ENCODE results near the gene KIAA1671. TPM values are rescaled to one million over a fixed set of nuclear protein-coding genes. Genes with fewer than 3 reads are reported as not detected.
A peak's percentile ranks its signal among the peaks of the same experiment; 100 is the strongest.

The KIAA1671 gene
- total and polyA plus RNA-seq, 2 of the 13 experiments (the other 11 are each of a cell fraction or from before 2014, with no cell fraction given): 13.5 to 13.6 TPM

DNA sequence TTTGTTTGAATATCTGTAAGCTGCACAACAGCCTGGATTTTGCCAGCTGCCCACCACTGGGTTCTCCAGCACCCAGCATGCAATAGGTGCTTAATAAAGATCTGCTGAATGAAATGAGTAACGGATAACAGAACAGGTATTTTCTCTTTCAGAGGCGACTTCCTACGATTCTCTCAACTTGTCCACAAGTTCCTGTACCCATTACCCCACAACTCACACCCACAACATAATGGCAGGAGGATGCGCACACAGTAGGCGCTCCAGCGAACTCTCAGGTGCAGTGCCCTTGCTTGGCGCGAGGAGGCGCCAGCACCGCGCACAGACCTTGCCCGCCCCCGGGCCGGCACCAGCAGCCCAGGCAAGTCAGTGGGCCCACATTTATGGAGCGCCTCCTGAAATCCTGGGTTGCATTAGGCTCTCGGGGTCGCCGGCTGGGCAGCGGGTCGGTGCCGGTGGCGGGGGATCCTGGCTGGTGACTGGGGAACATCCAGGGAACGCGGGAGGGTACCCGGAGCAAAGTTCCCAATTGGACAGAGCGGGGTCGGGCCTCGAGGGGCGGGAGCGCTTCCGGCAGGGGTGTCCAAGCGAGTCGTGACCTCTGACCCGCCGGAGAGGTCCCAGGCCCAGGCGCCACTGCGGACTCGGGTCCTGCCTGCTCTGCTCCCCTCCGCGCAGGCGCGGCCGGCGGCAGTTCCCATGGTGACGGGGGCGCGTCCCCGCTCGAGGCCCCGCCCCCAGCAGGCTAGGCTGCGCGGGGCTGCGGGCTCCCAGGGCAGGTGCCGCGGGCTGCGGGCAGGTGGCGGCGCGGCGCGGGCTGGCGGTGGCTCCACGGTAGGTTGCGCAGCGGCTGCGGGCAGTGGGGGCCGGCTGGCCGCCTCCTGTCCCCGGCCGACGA is at the start of gene KIAA1671 (continued):
- TF ChIP-seq, protein P1, sequence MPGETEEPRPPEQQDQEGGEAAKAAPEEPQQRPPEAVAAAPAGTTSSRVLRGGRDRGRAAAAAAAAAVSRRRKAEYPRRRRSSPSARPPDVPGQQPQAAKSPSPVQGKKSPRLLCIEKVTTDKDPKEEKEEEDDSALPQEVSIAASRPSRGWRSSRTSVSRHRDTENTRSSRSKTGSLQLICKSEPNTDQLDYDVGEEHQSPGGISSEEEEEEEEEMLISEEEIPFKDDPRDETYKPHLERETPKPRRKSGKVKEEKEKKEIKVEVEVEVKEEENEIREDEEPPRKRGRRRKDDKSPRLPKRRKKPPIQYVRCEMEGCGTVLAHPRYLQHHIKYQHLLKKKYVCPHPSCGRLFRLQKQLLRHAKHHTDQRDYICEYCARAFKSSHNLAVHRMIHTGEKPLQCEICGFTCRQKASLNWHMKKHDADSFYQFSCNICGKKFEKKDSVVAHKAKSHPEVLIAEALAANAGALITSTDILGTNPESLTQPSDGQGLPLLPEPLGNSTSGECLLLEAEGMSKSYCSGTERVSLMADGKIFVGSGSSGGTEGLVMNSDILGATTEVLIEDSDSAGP (CRISPR knock-in tag; IDR thresholded peaks at IDR 0.05; ENCODE audit: borderline replicate concordance): peak; percentile 81; the same call in 1 of the 2 replicates
- TF ChIP-seq, protein P2, sequence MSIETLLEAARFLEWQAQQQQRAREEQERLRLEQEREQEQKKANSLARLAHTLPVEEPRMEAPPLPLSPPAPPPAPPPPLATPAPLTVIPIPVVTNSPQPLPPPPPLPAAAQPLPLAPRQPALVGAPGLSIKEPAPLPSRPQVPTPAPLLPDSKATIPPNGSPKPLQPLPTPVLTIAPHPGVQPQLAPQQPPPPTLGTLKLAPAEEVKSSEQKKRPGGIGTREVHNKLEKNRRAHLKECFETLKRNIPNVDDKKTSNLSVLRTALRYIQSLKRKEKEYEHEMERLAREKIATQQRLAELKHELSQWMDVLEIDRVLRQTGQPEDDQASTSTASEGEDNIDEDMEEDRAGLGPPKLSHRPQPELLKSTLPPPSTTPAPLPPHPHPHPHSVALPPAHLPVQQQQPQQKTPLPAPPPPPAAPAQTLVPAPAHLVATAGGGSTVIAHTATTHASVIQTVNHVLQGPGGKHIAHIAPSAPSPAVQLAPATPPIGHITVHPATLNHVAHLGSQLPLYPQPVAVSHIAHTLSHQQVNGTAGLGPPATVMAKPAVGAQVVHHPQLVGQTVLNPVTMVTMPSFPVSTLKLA (IDR thresholded peaks at IDR 0.05): no peak
- TF ChIP-seq NCOR1 (IDR thresholded peaks at IDR 0.05; ENCODE audit: borderline replicate concordance, low read length) (no peak), FOSL2 (CRISPR knock-in tag; IDR thresholded peaks at IDR 0.05) (no peak), TCF7L2 (IDR thresholded peaks at IDR 0.05; ENCODE audit: low read depth, low read length) (no peak), NPAS2 (CRISPR knock-in tag; IDR thresholded peaks at IDR 0.05; ENCODE audit: borderline replicate concordance) (no peak), ZNF30 (CRISPR knock-in tag; IDR thresholded peaks at IDR 0.05) (no peak), ZBTB8A (CRISPR knock-in tag; IDR thresholded peaks at IDR 0.05; ENCODE audit: borderline replicate concordance, low read depth) (no peak), SIX1 (CRISPR knock-in tag; IDR thresholded peaks at IDR 0.05; ENCODE audit: borderline replicate concordance) (no peak), PCBP2 (optimal IDR thresholded peaks at IDR 0.05; ENCODE audit: low read depth, low read length, poor library complexity, severe bottlenecking) (no peak), ASH2L (IDR thresholded peaks at IDR 0.05; ENCODE audit: insufficient read length, low read depth, low read length) (no peak), PHF5A (CRISPR knock-in tag; IDR thresholded peaks at IDR 0.05; ENCODE audit: low read depth, unreplicated experiment) (no peak), ZNF747 (CRISPR knock-in tag; IDR thresholded peaks at IDR 0.05; ENCODE audit: borderline replicate concordance) (0 out of 2 replicates have a peak, but pooled peaks have one; percentile 7), KLF15 (CRISPR knock-in tag; IDR thresholded peaks at IDR 0.05; ENCODE audit: borderline replicate concordance) (no peak), MLLT10 (CRISPR knock-in tag; IDR thresholded peaks at IDR 0.05) (no peak), PHF20 (CRISPR knock-in tag; IDR thresholded peaks at IDR 0.05) (peak; percentile 73; the same call in 1 of the 2 replicates)
- TF ChIP-seq, protein P3, sequence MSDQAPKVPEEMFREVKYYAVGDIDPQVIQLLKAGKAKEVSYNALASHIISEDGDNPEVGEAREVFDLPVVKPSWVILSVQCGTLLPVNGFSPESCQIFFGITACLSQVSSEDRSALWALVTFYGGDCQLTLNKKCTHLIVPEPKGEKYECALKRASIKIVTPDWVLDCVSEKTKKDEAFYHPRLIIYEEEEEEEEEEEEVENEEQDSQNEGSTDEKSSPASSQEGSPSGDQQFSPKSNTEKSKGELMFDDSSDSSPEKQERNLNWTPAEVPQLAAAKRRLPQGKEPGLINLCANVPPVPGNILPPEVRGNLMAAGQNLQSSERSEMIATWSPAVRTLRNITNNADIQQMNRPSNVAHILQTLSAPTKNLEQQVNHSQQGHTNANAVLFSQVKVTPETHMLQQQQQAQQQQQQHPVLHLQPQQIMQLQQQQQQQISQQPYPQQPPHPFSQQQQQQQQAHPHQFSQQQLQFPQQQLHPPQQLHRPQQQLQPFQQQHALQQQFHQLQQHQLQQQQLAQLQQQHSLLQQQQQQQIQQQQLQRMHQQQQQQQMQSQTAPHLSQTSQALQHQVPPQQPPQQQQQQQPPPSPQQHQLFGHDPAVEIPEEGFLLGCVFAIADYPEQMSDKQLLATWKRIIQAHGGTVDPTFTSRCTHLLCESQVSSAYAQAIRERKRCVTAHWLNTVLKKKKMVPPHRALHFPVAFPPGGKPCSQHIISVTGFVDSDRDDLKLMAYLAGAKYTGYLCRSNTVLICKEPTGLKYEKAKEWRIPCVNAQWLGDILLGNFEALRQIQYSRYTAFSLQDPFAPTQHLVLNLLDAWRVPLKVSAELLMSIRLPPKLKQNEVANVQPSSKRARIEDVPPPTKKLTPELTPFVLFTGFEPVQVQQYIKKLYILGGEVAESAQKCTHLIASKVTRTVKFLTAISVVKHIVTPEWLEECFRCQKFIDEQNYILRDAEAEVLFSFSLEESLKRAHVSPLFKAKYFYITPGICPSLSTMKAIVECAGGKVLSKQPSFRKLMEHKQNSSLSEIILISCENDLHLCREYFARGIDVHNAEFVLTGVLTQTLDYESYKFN (CRISPR knock-in tag; conservative IDR thresholded peaks at IDR 0.05): peak; percentile 64
- TF ChIP-seq, protein P4, sequence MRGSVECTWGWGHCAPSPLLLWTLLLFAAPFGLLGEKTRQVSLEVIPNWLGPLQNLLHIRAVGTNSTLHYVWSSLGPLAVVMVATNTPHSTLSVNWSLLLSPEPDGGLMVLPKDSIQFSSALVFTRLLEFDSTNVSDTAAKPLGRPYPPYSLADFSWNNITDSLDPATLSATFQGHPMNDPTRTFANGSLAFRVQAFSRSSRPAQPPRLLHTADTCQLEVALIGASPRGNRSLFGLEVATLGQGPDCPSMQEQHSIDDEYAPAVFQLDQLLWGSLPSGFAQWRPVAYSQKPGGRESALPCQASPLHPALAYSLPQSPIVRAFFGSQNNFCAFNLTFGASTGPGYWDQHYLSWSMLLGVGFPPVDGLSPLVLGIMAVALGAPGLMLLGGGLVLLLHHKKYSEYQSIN (CRISPR knock-in tag; IDR thresholded peaks at IDR 0.05; ENCODE audit: borderline replicate concordance): no peak
- TF ChIP-seq, protein P5, sequence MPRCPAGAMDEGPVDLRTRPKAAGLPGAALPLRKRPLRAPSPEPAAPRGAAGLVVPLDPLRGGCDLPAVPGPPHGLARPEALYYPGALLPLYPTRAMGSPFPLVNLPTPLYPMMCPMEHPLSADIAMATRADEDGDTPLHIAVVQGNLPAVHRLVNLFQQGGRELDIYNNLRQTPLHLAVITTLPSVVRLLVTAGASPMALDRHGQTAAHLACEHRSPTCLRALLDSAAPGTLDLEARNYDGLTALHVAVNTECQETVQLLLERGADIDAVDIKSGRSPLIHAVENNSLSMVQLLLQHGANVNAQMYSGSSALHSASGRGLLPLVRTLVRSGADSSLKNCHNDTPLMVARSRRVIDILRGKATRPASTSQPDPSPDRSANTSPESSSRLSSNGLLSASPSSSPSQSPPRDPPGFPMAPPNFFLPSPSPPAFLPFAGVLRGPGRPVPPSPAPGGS (CRISPR knock-in tag; IDR thresholded peaks at IDR 0.05): no peak
